Measurements from ENCODE around the gene SSMEM1. TPM values are rescaled to one million over a fixed set of nuclear protein-coding genes. Genes with fewer than 3 reads are reported as not detected.
A peak's percentile ranks its signal among the peaks of the same experiment; 100 is the strongest.

SSMEM1 gene
- total and polyA plus RNA-seq, 9 of the 15 experiments (the other 6 are each of a cell fraction or from before 2014, with no cell fraction given), result 0.10 to 0.28 (median 0.18) TPM; not detected in 4

DNA sequence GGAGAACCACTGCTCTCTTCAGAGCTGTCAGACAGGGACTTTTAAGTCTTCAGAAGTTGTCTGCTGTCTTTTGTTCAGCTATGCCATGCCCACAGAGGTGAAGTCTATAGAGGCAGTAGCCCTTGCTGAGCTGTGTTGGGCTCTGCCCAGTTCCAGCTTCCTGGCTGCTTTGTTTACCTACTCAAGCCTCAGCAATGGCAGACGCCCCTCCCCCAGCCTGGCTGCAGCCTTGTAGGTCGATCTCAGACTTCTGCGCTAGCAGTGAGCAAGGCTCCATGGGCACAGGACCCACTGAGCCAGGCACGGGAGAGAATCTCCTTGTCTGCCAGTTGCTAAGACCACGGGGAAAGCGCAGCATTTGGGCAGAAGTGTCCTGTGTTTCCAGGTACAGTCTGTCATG is 46.9 kb downstream of the SSMEM1 start:
- Histone ChIP-seq H3K79me2 (ENCODE audit: control insufficient read depth, insufficient read depth, low read length) (no peaks in the 10 kb centered on the region), H2AFZ (ENCODE audit: low read depth, low read length) (peak overlapping the region; percentile 80), H3K9ac (ENCODE audit: insufficient read depth in 1 of 2, low read depth in 2 of 2, low read length in 2 of 2) (no peak overlapping the region), H3K4me2 (ENCODE audit: insufficient read depth, low read length) (no peak overlapping the region), H3K4me1 (replicated peaks in 1 of 2; ENCODE audit: control insufficient read depth in 2 of 2, insufficient read depth in 2 of 2, low read length in 2 of 2) (no peaks in the 10 kb centered on the region), H4K20me1 (replicated peaks; ENCODE audit: control insufficient read depth, insufficient read depth, low read length) (no peaks in the 10 kb centered on the region), H3K27ac (ENCODE audit: extremely low read depth, low read depth, low read length) (no peak overlapping the region), H3K9me3 (replicated peaks; ENCODE audit: control insufficient read depth, insufficient read depth, low read depth, low read length) (peaks cover 7% of the 10 kb centered on the region), H3K27me3 (ENCODE audit: control insufficient read depth in 2 of 2, insufficient read depth in 2 of 2, low read length in 2 of 2) (no peaks in the 10 kb centered on the region; a peak in 1 of 5 replicates), H3K36me3 (ENCODE audit: control insufficient read depth, insufficient read depth, low read length) (no peaks in the 10 kb centered on the region), H3K4me3 (no peak overlapping the region), H3K9me1 (ENCODE audit: control insufficient read depth, insufficient read depth, low read length) (no peaks in the 10 kb centered on the region)
- ATAC-seq (no peak), DNase-seq (ENCODE audit: extremely low read depth in 1 of 4, low spot score in 3 of 4) (no peak), FAIRE-seq (no peak)
- in situ Hi-C loops (cut with MboI), result no loop called here
- TF ChIP-seq MTF1 (CRISPR knock-in tag; IDR thresholded peaks at IDR 0.05; ENCODE audit: borderline replicate concordance), result no peak
- peak in 2 of 3 experiments; percentile 24 to 43 for TF ChIP-seq YY1 (IDR thresholded peaks at IDR 0.05; ENCODE audit: borderline replicate concordance in 1 of 3, control insufficient read depth in 1 of 3, extremely low read depth in 1 of 3, insufficient read depth in 3 of 3, insufficient read length in 1 of 3, insufficient replicate concordance in 2 of 3, low read depth in 1 of 3, low read length in 2 of 3)
- no peak for TF ChIP-seq HCFC1 (IDR thresholded peaks at IDR 0.05; ENCODE audit: low read depth, low read length)
- TF ChIP-seq, protein P1, sequence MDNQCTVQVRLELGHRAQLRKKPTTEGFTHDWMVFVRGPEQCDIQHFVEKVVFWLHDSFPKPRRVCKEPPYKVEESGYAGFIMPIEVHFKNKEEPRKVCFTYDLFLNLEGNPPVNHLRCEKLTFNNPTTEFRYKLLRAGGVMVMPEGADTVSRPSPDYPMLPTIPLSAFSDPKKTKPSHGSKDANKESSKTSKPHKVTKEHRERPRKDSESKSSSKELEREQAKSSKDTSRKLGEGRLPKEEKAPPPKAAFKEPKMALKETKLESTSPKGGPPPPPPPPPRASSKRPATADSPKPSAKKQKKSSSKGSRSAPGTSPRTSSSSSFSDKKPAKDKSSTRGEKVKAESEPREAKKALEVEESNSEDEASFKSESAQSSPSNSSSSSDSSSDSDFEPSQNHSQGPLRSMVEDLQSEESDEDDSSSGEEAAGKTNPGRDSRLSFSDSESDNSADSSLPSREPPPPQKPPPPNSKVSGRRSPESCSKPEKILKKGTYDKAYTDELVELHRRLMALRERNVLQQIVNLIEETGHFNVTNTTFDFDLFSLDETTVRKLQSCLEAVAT (IDR thresholded peaks at IDR 0.05), result no peak
- no peak for TF ChIP-seq ZNF79 (CRISPR knock-in tag; IDR thresholded peaks at IDR 0.05; ENCODE audit: low read depth)
- no peak for TF ChIP-seq TAF9B (IDR thresholded peaks at IDR 0.05; ENCODE audit: partially characterized antibody)
- POLR2A ChIA-PET, result interaction anchor here (0.7 kb wide), 1 partner anchor 159 kb away, joined by 3 read pairs; no protein-coding TSS in a partner anchor
- CTCF ChIA-PET (ENCODE audit: low intra/inter-chr PET ratio), result no interaction called here
- intact Hi-C loops (cut with micrococcal nuclease), result no loop called here
- no TSS peak for BruUV-seq (replicated peaks)
- WGBS (ENCODE audit: insufficient coverage, low coverage, missing lambda C conversion rate), result 15% methylated on average over 6 of the region's 6 CpGs
